ENCODE measurements around the gene MCTP1. TPM values are rescaled to one million over a fixed set of nuclear protein-coding genes. Genes with fewer than 3 reads are reported as not detected.

MCTP1 gene
- total RNA-seq, 1 experiment from 2014 or later = 2.5 TPM

GRCh38 chr5:94778732-94779131 is 506.2 kb downstream of the MCTP1 start:
- H3K9me3 Mint-ChIP-seq = no peaks in the 10 kb centered on the region
- H2AFZ ChIP-seq (ENCODE audit: low read length) = no peak overlapping the region
- no peak overlapping the region for H3K4me3 Mint-ChIP-seq

More at GRCh38 chr5:94778732-94779131, 506.2 kb downstream of the MCTP1 start:
- no peaks in the 10 kb centered on the region for H3K4me1 ChIP-seq (ENCODE audit: insufficient read depth, low read length)
- DNase-seq = no peak
- H4K20me1 ChIP-seq (ENCODE audit: control insufficient read depth, insufficient read depth, insufficient read length) = no peaks in the 10 kb centered on the region
- no peaks in the 10 kb centered on the region for H3K79me2 ChIP-seq (ENCODE audit: insufficient read depth, low read length)
- no peak overlapping the region for H4K8ac ChIP-seq (replicated peaks; ENCODE audit: insufficient read length, low read depth, low read length)
- no peak overlapping the region for H3K4ac ChIP-seq (ENCODE audit: low read depth, low read length)
- no peak overlapping the region for H4K5ac ChIP-seq (ENCODE audit: insufficient read length, low read depth, low read length)
- H2BK120ac ChIP-seq (ENCODE audit: low read depth, low read length, poor library complexity, severe bottlenecking) = no peak overlapping the region
- Mint-ChIP-seq H3K27me3 (ENCODE audit: low read depth) (no peaks in the 10 kb centered on the region), H3K27ac (no peak overlapping the region), H3K4me1 (peaks cover 9 to 11% of the 10 kb centered on the region in 2 experiments), H3K36me3 (ENCODE audit: insufficient read depth in 1 of 3, low read depth in 3 of 3) (no peaks in the 10 kb centered on the region)
- no peak overlapping the region for H3K9ac ChIP-seq (ENCODE audit: extremely low read depth, insufficient read length, low read length)
- H3K79me1 ChIP-seq (ENCODE audit: insufficient read depth, low read depth, low read length, poor library complexity, severe bottlenecking) = no peaks in the 10 kb centered on the region
- H2BK12ac ChIP-seq (ENCODE audit: insufficient read length, low read depth, low read length) = no peak overlapping the region
- no peak overlapping the region for H4K91ac ChIP-seq (ENCODE audit: insufficient read length, low read depth, low read length)
- H2BK15ac ChIP-seq (ENCODE audit: low read depth, low read length) = no peak overlapping the region
- no peak overlapping the region for H3K18ac ChIP-seq (ENCODE audit: insufficient read length, low read depth, low read length)
- no peak overlapping the region for H2BK20ac ChIP-seq (ENCODE audit: low read depth, low read length, poor library complexity, severe bottlenecking)
- no peaks in the 10 kb centered on the region for H3K23me2 ChIP-seq (ENCODE audit: insufficient read length, low read depth, low read length, poor library complexity, severe bottlenecking)
- H3K14ac ChIP-seq (ENCODE audit: insufficient read depth, low read length) = no peak overlapping the region
- no peak overlapping the region for H3K23ac ChIP-seq (ENCODE audit: insufficient read length, low read depth, low read length)
- H3K27me3 ChIP-seq (ENCODE audit: insufficient read depth, low read length) = no peaks in the 10 kb centered on the region
- H3T11ph ChIP-seq (ENCODE audit: low read length) = no peak overlapping the region
- TF ChIP-seq, protein P1, sequence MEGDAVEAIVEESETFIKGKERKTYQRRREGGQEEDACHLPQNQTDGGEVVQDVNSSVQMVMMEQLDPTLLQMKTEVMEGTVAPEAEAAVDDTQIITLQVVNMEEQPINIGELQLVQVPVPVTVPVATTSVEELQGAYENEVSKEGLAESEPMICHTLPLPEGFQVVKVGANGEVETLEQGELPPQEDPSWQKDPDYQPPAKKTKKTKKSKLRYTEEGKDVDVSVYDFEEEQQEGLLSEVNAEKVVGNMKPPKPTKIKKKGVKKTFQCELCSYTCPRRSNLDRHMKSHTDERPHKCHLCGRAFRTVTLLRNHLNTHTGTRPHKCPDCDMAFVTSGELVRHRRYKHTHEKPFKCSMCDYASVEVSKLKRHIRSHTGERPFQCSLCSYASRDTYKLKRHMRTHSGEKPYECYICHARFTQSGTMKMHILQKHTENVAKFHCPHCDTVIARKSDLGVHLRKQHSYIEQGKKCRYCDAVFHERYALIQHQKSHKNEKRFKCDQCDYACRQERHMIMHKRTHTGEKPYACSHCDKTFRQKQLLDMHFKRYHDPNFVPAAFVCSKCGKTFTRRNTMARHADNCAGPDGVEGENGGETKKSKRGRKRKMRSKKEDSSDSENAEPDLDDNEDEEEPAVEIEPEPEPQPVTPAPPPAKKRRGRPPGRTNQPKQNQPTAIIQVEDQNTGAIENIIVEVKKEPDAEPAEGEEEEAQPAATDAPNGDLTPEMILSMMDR (conservative IDR thresholded peaks at IDR 0.05) = no peak
- H3K27ac ChIP-seq (ENCODE audit: insufficient read length, low read depth, low read length) = no peak overlapping the region
- no peaks in the 10 kb centered on the region for H3K9me3 ChIP-seq (ENCODE audit: control insufficient read depth, low read depth, low read length)
- no peak overlapping the region for H3K56ac ChIP-seq (ENCODE audit: insufficient read length, low read depth, low read length)
- no peak overlapping the region for H2BK5ac ChIP-seq (ENCODE audit: insufficient read length, low read length)
- H2AK5ac ChIP-seq (ENCODE audit: insufficient read length, low read length) = no peak overlapping the region
- no peak overlapping the region for H3K4me2 ChIP-seq (ENCODE audit: insufficient read depth, insufficient read length, low read length)
- no CpG with 5 or more reads among the region's 3 CpGs for WGBS (ENCODE audit: extremely low coverage, insufficient read length, low lambda C conversion rate)

All from H9 (cell line).